T-helper 2 cell treated with Interferon-gamma antibody and Interleukin-4, amounts not matched to agents 5 μg/mL and 100 μg/mL, for 36 hours (primary cell): ENCODE results near the gene TSLP.

Experiments used
- DNase-seq: peaks from one replicate; pipeline ENCODE4 v3.0.0; 2021; ENCODE audit warnings: low spot score
- H3K27ac Mint-ChIP-seq: one replicate; pipeline ENCODE4 v1.8.0; 2021; ENCODE audit warnings: mild to moderate bottlenecking, mixed read lengths
- H3K27me3 Mint-ChIP-seq: one replicate; pipeline ENCODE4 v1.8.0; 2021; ENCODE audit warnings: low read depth, mixed read lengths
- H3K36me3 Mint-ChIP-seq: one replicate; pipeline ENCODE4 v1.8.0; 2021; ENCODE audit warnings: low read depth, mixed read lengths
- H3K4me1 Mint-ChIP-seq: one replicate; pipeline ENCODE4 v1.8.0; 2021; ENCODE audit warnings: low read depth, mixed read lengths
- H3K4me3 Mint-ChIP-seq: one replicate; pipeline ENCODE4 v1.8.0; 2022; ENCODE audit warnings: mild to moderate bottlenecking, moderate library complexity, mixed read lengths
- H3K9me3 Mint-ChIP-seq: one replicate; pipeline ENCODE4 v1.8.0; 2021; ENCODE audit warnings: mixed read lengths

TSLP gene

GRCh38 chr5:111116550-111116949 lies 45.0 kb downstream of the TSLP start:
- no peak for DNase-seq
- H3K27ac Mint-ChIP-seq = no peak overlapping the region
- no peaks in the 10 kb centered on the region for H3K9me3 Mint-ChIP-seq
- peaks cover 34% of the 10 kb centered on the region for H3K36me3 Mint-ChIP-seq
- peaks cover 3% of the 10 kb centered on the region for H3K4me1 Mint-ChIP-seq
- H3K4me3 Mint-ChIP-seq = no peak overlapping the region
- H3K27me3 Mint-ChIP-seq = no peaks in the 10 kb centered on the region

GRCh38 chr5:111117136-111117535 lies 45.6 kb downstream of the TSLP start:
- H3K4me1 Mint-ChIP-seq = peaks cover 3% of the 10 kb centered on the region
- H3K27me3 Mint-ChIP-seq = no peaks in the 10 kb centered on the region
- no peak overlapping the region for H3K27ac Mint-ChIP-seq
- peaks cover 37% of the 10 kb centered on the region for H3K36me3 Mint-ChIP-seq
- H3K4me3 Mint-ChIP-seq = no peak overlapping the region
- no peak for DNase-seq
- H3K9me3 Mint-ChIP-seq = no peaks in the 10 kb centered on the region

- no peak for DNase-seq
- Mint-ChIP-seq H3K36me3 (peaks cover 42% of the 10 kb centered on the region), H3K4me3 (no peak overlapping the region), H3K27me3 (no peaks in the 10 kb centered on the region), H3K27ac (no peak overlapping the region), H3K4me1 (peaks cover 3% of the 10 kb centered on the region), H3K9me3 (no peaks in the 10 kb centered on the region)
Measured at GRCh38 chr5:111119221-111119620, 47.7 kb downstream of the TSLP start.

DNA sequence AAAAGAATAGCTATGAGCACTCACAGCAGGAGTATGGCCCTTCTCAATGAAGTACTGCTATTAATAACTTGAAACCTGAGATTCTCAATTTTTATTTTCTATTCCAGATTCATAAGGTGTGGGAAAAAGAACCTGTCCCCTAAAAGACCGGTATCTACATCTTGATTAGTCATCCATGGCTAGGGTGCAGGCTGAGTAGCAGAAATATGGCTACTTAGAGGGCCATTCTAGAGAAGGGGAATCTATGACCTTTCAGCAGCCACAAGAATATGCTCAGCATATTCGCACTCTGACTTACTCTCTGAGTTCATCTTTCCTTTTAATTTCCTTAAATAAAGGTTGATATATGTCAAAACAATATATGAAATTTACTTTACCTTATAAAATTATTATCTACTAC lies 48.3 kb downstream of the TSLP start:
- Mint-ChIP-seq H3K4me1 (peaks cover 3% of the 10 kb centered on the region), H3K27me3 (no peaks in the 10 kb centered on the region), H3K4me3 (no peak overlapping the region), H3K9me3 (no peaks in the 10 kb centered on the region), H3K36me3 (peaks cover 44% of the 10 kb centered on the region), H3K27ac (no peak overlapping the region)
- no peak for DNase-seq

DNA sequence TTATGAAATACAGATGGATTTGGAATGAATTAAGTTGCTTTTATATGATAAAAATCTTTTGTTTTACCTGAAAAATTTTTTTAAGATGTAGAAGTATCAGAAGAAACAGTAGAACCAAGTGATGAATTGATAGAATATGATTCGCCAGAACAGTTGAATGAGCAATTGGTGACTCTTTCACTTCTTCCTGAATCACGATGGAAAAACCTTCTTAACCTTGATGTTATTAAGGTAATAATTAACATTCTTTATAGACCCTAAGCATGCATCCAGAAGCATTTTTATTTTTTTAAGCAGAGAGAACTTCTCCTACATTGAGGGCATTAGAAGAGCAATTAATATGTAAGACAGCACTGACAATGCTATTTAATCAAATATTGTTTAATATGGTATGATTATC lies 49.4 kb downstream of the TSLP start:
- no peaks in the 10 kb centered on the region for H3K9me3 Mint-ChIP-seq
- H3K4me3 Mint-ChIP-seq = no peak overlapping the region
- DNase-seq = no peak
- peaks cover 43% of the 10 kb centered on the region for H3K36me3 Mint-ChIP-seq
- no peaks in the 10 kb centered on the region for H3K27me3 Mint-ChIP-seq
- peaks cover 3% of the 10 kb centered on the region for H3K4me1 Mint-ChIP-seq
- no peak overlapping the region for H3K27ac Mint-ChIP-seq

GRCh38 chr5:111121926-111122325 lies 50.4 kb downstream of the TSLP start:
- Mint-ChIP-seq H3K4me1 (peaks cover 3% of the 10 kb centered on the region), H3K27me3 (no peaks in the 10 kb centered on the region), H3K9me3 (no peaks in the 10 kb centered on the region), H3K36me3 (peaks cover 50% of the 10 kb centered on the region), H3K4me3 (no peak overlapping the region), H3K27ac (no peak overlapping the region)
- DNase-seq = no peak

DNA sequence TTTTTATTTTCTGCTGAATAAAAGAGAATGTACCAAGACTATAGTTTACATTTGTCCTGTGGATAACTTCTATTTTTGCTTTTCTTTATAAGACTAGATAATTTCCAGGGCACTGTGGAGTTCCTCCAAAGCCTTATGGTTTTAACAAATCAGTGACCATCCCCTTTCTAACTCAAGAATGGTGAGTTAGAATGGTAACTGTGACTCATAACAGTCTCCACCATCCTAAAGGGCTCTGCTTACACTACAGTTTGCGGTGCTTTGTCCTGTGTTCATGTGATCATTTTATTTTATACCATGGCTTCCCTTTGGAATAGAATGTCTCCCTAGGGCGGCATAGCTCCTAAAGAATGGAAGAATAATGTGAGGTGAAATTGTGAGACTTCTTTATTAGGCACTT lies 50.9 kb downstream of the TSLP start:
- Mint-ChIP-seq H3K27ac (no peak overlapping the region), H3K9me3 (no peaks in the 10 kb centered on the region), H3K27me3 (no peaks in the 10 kb centered on the region), H3K36me3 (peaks cover 53% of the 10 kb centered on the region), H3K4me1 (peaks cover 1% of the 10 kb centered on the region), H3K4me3 (no peak overlapping the region)
- no peak for DNase-seq

DNA sequence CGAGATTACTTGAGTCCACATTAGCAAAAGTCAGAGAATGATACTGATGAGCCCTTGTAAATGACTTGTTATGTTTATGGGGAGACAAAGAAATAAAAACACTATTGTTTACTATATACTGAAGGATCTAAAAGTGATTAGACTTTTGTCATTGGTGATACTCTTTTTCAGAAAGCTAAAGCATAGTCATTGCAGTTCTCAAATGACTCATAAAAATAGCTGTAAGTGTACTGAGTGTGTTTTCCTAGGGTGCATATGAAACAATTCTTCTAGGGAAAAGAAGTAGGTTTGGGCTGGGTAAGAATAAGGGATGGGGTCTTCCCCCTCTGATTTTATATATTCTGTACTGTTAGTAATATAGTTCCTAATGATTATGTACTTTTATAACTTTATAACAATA lies 53.3 kb downstream of the TSLP start:
- Mint-ChIP-seq H3K27ac (no peak overlapping the region), H3K4me1 (no peaks in the 10 kb centered on the region), H3K4me3 (no peak overlapping the region), H3K9me3 (no peaks in the 10 kb centered on the region), H3K27me3 (no peaks in the 10 kb centered on the region), H3K36me3 (peaks cover 52% of the 10 kb centered on the region)
- DNase-seq = no peak

- Mint-ChIP-seq H3K9me3 (no peaks in the 10 kb centered on the region), H3K27ac (no peak overlapping the region), H3K4me1 (no peaks in the 10 kb centered on the region), H3K4me3 (no peak overlapping the region), H3K36me3 (peaks cover 41% of the 10 kb centered on the region), H3K27me3 (no peaks in the 10 kb centered on the region)
- no peak for DNase-seq
Measured at GRCh38 chr5:111126896-111127295, 55.4 kb downstream of the TSLP start.
